Testis (tissue), 3 donors: ENCODE measurements around the gene GRID2. TPM values are rescaled to one million over a fixed set of nuclear protein-coding genes. Genes with fewer than 3 reads are reported as not detected.

ENCODE experiments used
- DNase-seq: peaks from one replicate; pipeline ENCODE4 v3.0.0-alpha.2; 2019
- H3K27ac ChIP-seq, 2 donors: fragments of 200-600 bp; sonication (generic); one replicate each; pipeline ENCODE4 v1.5.1; 2019
- H3K27me3 ChIP-seq: fragments of 200-600 bp; sonication (generic); one replicate; pipeline ENCODE4 v1.5.1; 2019
- H3K36me3 ChIP-seq: fragments of 200-600 bp; sonication (generic); one replicate; pipeline ENCODE4 v1.5.1; 2017; ENCODE audit warnings: low read depth; ENCODE audit errors: missing control alignments
- H3K4me1 ChIP-seq: fragments of 200-600 bp; sonication (generic); one replicate; pipeline ENCODE4 v1.5.1; 2019
- H3K4me3 ChIP-seq, 2 donors: fragments of 200-600 bp; sonication (generic); one replicate each; pipeline ENCODE4 v1.5.1; 2017 to 2019
- H3K9me3 ChIP-seq: fragments of 200-600 bp; sonication (generic); one replicate; pipeline ENCODE4 v1.5.1; 2017
- CTCF ChIP-seq, 3 experiments: fragments of 450-650 bp in 2 of 3; fragments of 200-600 bp in 1 of 3; sonication (generic) in 1 of 3; IDR thresholded peaks; one replicate each; pipeline ENCODE4 v1.5.1; 2016 to 2019; ENCODE audit warnings: antibody characterized with exemption in 3 of 3, mild to moderate bottlenecking in 2 of 3, moderate library complexity in 1 of 3
- POLR2A ChIP-seq: fragments of 450-650 bp; IDR thresholded peaks from one replicate; pipeline ENCODE4 v1.6.1; 2017; ENCODE audit warnings: antibody characterized with exemption, mild to moderate bottlenecking, moderate library complexity
- WGBS, 2 donors: methylation state at CpG; one replicate each; pipeline ENCODE4 v1.1.5; 2018; 5-methylcytosine and 5-hydroxymethylcytosine counted together
- intact Hi-C: fragments of 100-400 bp; cut with DNase I; formaldehyde crosslinking; loops from one replicate; pipeline ENCODE4 v1.15.1; 2023; ENCODE audit warnings: low total_unique reads
- polyA plus RNA-seq: library from polyadenylated mRNA; stranded (reverse); fragments of 350-450 nt; fragmentation: Illumina TruSeq; extraction: RNeasy Lipid Tissue Mini Kit (QIAGEN cat#74804); gene quantifications from one replicate; pipeline ENCODE4 v1.2.3, GENCODE V29; 2014; ENCODE audit warnings: low read depth, low replicate concordance; ENCODE audit not compliant: insufficient read depth
- total RNA-seq, 2 donors: library from RNA; depleted of rRNA; stranded (reverse); fragments of >200 nt; gene quantifications; one replicate each; pipeline ENCODE4 v1.2.3, GENCODE V29; 2016

Gene GRID2
- total and polyA plus RNA-seq, 3 donors from 2014 or later = 27.1 to 34.6 (median 32.7) TPM

GRCh38 chr4:93263166-93263565 lies 959.4 kb downstream of the GRID2 start:
- 75 to 83% methylated on average over 1 of the region's 1 CpG for WGBS, 2 donors
- H3K27me3 ChIP-seq = no peaks in the 10 kb centered on the region
- TF ChIP-seq POLR2A (no peak), CTCF (IDR thresholded peaks at IDR 0.05) (no peak)
- no peak overlapping the region for H3K27ac ChIP-seq
- H3K9me3 ChIP-seq = no peaks in the 10 kb centered on the region
- no peak for DNase-seq
- intact Hi-C loops = no loop called here
- H3K4me3 ChIP-seq = no peak overlapping the region
- no peaks in the 10 kb centered on the region for H3K4me1 ChIP-seq
- H3K36me3 ChIP-seq = no peaks in the 10 kb centered on the region

- no peak overlapping the region for H3K27ac ChIP-seq
- no peak overlapping the region for H3K4me3 ChIP-seq
- H3K27me3 ChIP-seq = no peaks in the 10 kb centered on the region
- no peaks in the 10 kb centered on the region for H3K36me3 ChIP-seq
- H3K9me3 ChIP-seq = no peaks in the 10 kb centered on the region
- TF ChIP-seq POLR2A = no peak
- no peak for TF ChIP-seq CTCF (IDR thresholded peaks at IDR 0.05)
- 94 to 97% methylated on average over 3 of the region's 3 CpGs for WGBS, 2 donors
- intact Hi-C loops = no loop called here
- DNase-seq = no peak
- H3K4me1 ChIP-seq = no peaks in the 10 kb centered on the region
Observed at GRCh38 chr4:93267747-93268146, 964.0 kb downstream of the GRID2 start.

- Histone ChIP-seq H3K9me3 (no peaks in the 10 kb centered on the region), H3K27ac (no peak overlapping the region), H3K36me3 (no peaks in the 10 kb centered on the region), H3K4me3 (no peak overlapping the region), H3K27me3 (no peaks in the 10 kb centered on the region), H3K4me1 (no peaks in the 10 kb centered on the region)
- no peak for DNase-seq
- intact Hi-C loops = no loop called here
- TF ChIP-seq POLR2A = no peak
- TF ChIP-seq CTCF (IDR thresholded peaks at IDR 0.05) = no peak
Observed at GRCh38 chr4:93285346-93285745, 981.6 kb downstream of the GRID2 start.

- DNase-seq = no peak
- H3K9me3 ChIP-seq = no peaks in the 10 kb centered on the region
- intact Hi-C loops = no loop called here
- 90 to 96% methylated on average over 2 of the region's 2 CpGs for WGBS, 2 donors
- no peaks in the 10 kb centered on the region for H3K36me3 ChIP-seq
- H3K4me1 ChIP-seq = no peaks in the 10 kb centered on the region
- TF ChIP-seq CTCF (IDR thresholded peaks at IDR 0.05) (no peak), POLR2A (no peak)
- no peak overlapping the region for H3K27ac ChIP-seq
- H3K4me3 ChIP-seq = no peak overlapping the region
- no peaks in the 10 kb centered on the region for H3K27me3 ChIP-seq
Observed at GRCh38 chr4:93289241-93289640, 985.5 kb downstream of the GRID2 start.

GRCh38 chr4:93289831-93290230 lies 986.1 kb downstream of the GRID2 start:
- Histone ChIP-seq H3K27me3 (no peaks in the 10 kb centered on the region), H3K4me1 (no peaks in the 10 kb centered on the region), H3K27ac (no peak overlapping the region), H3K4me3 (no peak overlapping the region), H3K36me3 (no peaks in the 10 kb centered on the region), H3K9me3 (no peaks in the 10 kb centered on the region)
- 77 to 86% methylated on average over 2 of the region's 2 CpGs for WGBS, 2 donors
- no peak for TF ChIP-seq POLR2A
- intact Hi-C loops = no loop called here
- DNase-seq = no peak
